NCI-H345 (cell line): ENCODE measurements around the gene IL11RA.

ENCODE experiments used
- DNase-seq: peaks from one replicate; lab custom pipeline; 2025; lab: John Stamatoyannopoulos, UW

IL11RA gene

DNA sequence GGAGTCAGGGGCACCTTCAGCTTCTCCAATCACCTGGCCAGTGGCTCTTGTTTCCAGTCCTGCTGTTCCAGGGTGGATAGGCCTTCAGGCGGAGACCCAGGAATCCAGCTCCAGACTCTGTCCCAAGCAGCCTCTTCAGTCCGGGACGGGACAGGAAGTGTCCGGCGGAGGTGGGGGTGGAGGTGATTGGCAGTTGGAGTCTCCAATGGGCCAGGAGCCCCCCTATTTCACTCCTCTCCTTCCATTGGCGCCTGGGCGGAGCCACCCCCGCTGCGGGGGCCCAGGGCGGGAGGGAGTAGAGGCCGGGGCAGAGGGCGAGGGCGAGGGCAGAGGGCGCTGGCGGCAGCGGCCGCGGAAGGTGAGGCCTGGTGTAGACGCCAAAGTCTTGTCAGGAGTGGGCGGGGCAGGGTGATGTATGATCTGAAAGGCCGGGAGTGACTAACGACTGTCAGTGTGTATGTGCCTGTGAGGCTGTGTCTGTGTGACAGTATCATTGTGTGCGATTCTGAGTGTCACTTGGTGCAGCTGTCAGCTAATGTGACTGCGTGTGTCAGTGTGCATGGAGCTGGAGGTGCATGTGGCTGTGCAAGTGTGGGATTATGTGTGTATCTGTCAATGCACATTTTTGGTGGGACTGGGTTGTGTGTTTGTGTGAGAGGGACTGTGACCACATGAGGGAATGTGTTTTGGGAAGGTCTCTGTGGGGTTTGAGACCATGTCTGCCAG, at the start of gene IL11RA:
Gene IL11RA, plus strand, starts transcription at position 310 of the 726 bp plus-strand sequence. CDS start 3,033 bp downstream, outside the sequence.
- no peak for DNase-seq

DNA sequence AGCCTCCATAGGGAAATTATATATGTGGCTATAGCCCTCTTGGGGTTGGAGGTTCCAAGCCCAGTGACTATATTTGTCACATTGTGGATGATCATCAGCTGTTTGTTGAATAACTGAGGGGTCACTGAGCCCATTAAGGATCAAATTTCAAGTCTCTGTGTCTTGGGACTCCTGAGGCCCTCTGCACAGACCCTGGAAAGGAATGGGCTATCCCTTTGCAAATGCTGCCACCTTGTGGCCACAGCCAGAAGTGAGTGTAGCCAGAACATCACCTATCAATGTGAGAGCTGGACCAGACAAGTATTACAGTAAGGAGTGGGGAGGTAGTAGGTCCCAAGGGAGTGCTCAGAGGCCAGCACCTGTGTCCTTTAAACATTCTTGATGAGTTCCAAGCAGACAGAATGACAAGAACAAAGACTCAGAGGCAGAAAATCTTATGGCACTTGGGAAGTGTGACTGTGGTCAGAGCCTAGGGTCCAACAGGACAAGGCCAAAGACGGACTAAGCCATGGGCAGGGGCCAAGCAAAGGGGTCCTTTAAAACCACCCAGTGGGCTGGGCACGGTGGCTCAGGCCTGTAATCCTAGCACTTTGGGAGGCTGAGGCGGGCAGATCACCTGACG, 48.3 kb upstream of the IL11RA start:
- peak; percentile 72 for DNase-seq

DNA sequence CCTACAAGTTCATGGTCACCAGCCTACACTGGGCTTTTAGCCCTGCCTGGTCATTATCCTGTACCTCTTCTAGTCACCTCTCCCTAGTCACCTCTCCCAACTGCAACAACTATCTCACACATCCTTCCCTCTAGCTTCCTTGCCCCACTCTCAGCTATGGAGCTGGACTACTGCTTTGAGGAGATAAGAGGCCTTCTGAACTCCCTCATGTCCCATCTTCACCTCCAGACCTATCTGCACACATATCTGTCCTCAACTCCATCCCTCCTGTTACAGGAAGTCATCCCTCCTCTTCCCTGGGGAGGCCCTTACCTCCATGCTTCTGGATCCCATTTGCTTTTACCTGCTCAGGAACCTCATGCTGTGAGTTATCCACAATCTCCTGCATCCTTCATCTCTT, 45.8 kb upstream of the IL11RA start:
- DNase-seq, result no peak

DNA sequence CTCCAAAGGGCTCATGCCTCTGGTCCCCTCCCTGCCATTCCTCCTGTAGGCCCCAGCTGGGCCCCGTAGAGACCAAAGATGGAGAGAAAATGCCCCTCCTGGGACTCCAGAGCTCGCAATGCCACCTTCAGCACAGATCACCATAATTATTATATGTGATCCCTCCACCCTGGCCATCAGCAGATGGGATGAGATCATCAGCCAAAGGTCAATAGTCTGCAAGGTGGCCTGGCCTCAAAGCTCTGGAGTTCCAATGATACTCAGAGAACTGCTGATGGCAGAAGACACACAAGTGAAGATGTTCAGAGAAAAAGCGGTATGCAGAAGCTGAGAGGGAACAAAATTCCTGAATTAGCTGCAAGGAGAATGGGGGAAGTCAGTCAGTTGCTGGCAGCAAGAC, 45.1 kb upstream of the IL11RA start:
- DNase-seq, result no peak

DNA sequence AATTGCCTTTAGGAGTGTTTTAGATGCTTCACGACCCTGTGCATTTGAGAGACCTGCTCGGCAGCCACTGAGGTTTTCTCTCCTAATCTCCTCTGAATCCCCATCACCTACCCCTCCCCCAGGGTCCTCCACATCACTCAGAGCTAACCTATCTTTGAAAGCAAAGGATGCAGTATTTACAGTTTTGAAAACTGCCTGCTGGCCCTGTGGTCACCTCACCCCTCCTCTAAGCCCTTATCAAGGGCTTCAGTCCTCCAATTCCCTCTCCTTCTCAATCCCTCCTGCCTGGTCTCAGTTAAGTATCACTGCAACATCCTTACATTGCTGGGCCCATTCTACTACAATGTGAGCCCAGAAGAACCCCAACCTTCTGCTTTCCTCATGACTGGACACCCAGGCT, 44.7 kb upstream of the IL11RA start:
- no peak for DNase-seq

DNA sequence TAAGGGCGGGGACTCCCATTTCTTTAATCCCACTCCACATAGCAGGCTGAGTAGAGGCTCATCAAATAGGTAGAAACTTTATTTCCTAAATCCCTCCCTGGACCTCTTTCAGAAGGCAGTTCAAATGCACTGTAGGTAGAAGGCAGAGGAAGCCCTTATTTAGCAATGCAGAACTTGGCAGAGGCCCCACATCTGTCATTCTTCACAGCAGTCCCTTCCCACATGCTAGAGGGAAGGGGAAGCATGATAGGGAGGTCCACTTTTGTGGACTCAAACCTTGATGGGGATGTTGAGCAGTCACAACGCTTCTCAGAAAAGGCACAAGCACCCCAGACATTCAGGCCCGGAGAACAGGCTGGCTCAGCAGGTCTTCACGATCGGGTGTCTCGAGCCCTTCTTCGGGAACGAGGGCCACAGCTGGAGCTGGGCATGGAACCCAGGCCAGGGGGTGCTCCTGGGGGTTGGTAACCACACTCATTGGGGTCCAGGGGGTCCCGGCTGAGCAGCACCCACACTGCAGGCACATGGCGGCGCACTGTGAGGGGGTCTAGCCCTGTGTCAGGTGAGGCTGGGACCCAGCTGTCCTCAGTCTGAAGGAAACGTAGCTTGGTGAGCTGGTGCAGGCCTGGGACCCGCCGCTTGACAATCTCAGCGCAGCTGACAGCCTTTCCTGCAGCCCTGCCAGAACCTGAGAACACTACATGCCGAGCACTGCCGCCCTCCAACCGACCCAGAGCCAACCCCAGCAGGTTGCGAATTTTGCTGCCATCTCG, 41.4 kb upstream of the IL11RA start:
- DNase-seq, result no peak

DNA sequence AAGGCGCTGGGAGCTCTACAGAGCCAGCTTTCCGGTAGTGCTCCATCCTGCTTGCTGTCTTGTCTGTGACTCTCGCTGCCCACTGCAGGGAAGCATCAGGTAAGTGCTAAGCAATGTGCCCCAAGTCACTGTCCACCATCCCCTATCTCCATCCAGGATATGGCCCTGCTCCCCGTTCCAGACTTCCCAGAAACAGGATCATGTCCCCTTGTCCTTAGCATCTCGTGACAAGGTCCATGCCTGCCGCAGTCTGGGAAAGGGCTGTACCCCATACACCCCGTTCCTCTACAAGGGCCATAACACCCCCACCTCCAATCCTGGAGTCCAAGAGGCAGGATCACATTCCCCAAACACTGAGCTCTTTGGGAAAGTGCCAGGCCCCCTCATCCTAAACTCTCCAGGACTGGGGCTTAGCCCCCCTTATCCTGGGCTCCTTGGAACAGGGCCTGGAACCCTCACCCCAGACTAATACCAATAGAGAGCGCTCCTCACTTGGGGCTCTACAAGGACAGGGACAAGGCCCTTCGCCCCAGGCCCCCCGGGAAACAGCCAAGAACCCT, 40.7 kb upstream of the IL11RA start:
- no peak for DNase-seq

DNA sequence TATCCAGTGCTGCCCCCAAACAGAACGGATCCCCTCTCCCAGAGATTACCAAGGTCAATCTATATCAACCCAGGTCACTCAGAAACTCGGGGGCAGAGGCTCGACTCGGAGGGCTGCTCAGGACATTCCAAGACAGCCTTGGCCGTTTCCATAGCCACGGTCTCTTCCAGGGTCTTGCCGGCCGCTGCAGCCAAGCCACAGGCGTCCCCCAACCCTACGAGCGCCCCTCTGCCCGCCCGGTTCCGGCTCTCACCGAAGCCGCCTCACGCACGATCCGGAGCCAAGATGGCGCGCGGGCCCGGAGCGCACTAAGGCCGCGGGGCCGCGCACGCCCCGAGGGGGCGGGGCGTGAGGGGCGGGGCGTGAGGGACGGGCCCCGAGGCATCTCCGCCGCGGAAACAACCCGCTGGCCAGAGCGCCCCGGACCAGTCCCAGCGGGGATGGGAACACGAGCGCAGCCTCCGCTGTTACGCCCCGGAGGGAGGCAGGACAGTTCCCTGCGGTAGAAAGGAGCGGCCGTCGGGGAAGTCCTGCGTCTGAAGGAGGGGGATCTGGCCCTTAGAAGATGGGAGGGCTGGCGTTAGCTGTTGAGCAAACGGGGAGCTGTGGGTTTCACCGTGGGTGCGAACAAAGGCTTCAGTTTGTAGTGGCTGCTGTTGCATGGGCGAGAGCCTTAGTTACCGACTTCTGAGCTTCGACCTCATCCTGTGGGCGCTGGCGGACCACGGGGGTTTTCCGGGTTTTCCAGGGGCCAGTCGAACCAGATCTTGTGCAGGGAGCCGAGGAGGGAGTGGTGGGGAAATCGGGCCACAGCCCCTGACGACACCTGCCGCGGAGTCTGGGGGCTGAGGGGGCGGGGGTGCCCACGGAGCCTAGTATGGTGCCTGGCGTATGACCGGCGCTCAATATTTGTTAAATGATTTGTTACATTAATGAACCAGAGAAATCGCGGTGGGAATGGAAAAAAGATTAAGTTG, 39.9 kb upstream of the IL11RA start, which contains the start of gene RPP25L:
Gene RPP25L, minus strand, starts transcription at position 287 of the 977 bp plus-strand sequence. CDS start 801 bp downstream, outside the sequence.
- DNase-seq, result peak; percentile 88

DNA sequence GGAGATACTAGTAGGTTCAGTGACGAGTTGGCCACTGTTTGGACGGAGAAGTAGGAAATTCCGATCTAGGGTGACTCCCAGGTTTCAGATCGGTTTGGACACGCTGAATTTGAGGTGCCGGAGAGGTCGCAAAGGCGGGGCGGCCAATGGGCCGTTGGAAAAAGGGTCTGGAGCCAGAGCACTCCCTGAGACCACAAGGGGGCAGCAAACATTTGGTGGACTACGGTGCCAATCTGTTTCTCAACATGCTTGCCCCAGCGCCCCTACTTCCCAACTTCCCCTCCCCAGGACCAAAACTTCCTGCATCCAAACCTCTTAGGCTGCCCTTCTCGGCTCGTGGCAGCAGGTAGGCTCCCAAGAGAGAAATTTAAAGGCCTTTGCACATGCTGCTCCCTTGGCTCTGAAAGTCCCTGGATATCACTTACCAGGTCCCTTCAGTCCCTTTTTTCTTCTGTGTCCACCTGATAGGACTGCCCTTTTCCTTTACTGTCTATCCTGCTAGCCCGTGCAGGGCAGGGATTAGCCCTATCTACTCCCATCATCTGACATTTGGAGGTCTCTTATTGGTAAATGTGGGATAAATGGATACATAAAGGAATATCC, 39.1 kb upstream of the IL11RA start:
- DNase-seq, result peak; percentile 82

DNA sequence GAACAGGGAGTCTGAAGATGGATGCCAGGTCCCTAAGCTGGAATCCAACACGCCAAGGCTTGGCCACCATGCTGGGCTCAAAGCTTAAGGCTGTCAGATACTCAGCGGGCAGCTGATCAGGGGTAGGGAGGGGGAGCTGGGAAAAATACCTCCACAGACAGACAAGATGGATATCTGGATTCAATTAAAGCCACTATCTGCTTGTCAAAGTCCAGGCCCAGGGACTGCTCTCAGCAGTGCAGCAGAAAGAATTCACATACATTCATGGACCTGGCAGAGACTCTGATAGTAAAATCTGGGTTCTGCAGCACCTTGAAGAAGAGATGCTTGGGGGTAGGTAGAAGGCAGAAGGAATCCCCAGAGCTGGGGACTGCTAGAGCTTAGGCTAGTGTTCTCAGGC, 36.9 kb upstream of the IL11RA start:
- no peak for DNase-seq

DNA sequence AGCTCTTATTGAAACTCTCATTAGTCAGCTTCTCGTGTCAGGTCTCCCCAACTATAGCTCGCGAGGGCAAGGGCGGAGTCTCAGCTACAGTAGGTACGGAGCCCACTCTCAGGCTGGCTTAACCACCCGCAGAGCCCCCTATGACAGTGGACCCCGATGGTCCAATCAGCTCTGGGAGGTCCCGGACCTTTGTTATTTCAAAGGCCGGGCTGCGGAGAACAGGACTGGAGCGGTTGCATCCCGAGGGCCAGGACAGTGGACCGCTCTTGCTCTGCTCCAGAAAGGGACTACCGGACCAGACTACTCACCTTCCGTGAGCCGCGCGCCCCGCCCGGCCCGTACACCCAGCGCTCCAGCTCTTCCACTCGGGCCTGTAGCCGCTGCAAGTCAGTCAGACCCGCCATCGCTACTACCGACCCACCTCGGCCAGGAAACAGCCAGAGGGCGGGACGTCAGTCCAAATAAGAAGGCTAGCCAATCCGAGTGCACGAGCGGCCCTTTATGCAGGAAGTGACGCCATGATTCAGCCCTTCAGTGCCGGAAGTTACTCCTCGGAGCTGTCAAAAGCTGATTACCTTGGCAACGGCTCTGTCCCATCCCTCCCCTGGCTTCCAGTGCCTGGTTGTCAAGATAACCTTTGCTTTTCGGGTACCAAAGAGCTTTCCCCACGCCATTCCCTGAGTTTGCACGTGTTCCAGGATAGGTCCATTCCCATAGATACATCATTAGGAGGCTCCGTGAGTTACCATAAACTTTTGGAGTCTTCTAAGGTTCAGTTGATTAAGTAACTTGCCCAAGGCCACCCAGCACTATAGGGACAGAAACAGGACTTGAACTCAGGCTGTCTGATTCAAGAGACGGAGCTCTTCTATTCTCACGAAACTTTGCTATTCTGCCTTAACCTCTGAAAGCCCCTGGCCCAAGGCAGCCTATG, 31.7 kb upstream of the IL11RA start, which contains the start of gene DCTN3:
Gene DCTN3, minus strand, starts transcription at position 435 of the 934 bp plus-strand sequence. Its CDS starts 31 bp downstream, at position 404.
- peak; percentile 98 for DNase-seq

DNA sequence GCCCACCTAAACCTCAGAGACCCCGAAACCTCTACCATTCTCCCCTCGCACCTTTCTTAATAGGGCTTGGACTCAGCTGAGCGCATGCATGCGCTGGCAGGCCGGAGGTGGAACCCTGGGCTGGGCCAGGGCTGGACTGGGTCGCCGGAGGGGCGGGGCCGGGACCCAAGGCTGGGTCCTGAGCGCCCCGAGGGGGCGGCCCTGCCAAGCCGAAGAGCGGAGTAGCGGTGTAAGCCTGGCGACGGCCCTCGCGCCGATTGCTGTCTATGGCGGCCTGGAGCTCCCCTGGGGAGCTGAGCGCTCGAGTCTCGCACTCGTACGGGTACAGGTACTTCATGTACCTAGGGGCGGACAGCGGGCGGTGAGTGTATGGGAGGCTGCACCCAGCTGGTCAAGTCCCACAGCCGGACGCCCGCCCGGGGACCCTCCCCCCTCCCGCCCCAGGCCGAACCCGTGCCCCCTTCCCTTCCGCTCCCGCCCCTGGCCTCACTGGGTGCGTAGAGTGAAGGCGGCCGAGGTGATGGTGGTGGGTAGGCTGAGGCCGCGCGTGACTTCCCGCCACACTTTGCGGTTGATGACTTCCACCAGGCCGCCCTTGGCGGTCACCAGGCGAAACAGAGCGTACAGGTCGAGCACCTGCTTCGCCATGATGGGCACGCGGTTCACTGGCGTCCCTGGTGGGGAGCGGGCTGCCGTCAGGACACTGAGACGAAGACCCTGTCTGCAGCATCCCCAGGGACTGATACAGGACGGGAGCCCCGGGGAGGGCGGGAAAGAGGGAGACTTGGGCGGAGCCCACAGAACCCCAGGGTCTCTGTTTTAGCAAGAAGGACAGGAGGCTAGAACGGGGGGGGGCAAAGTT, 28.4 kb upstream of the IL11RA start:
- DNase-seq, result no peak

DNA sequence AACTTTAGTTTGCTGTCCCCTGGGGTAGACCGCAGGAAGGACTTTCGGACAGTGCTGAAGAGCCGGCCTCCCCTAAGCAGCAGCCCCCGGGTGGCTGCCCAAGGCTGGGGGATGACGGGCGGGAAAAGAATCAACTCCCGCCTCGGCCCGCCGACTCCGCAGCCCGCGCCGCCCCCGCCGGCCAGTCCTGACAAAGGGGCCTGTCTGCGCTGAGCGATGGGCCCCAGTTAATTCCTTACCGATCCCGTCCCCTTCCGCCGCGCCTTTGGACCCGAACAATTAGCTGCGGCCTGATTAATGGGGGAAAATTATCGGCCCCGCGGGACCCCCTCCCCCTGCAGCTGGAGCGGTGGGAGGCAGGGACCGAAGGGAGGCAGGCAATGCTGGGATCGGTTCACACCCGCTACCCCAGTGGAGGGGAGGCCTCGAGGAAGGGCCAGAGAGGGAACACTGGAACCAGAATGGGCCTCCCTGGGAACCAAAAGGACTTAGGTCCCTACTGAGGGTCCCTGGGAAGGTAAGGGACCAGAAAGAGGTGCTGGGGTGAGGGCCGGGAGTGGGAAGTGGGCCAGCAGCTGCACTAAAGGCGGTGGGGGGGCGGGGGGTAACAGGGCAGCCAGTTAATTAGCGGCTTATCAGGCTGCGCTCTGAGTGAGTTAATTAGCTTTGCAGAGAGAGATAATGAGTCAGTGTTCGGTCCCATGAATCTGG, 27.4 kb upstream of the IL11RA start:
- no peak for DNase-seq

DNA sequence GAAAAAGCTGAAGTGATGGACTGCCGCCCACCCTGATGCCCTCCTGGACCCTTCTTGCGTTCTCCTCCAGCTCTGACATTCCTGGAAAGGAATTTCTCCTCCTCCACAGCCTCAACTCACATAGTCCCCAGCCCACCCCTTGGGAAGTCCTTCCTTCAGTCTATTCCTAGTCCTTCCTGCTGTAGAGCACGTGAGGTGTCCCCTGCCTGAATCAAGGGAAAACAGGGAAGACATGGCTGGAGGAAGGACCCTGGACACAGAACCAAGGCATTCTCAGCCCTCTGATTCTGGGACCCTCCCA, 26.8 kb upstream of the IL11RA start:
- no peak for DNase-seq

DNA sequence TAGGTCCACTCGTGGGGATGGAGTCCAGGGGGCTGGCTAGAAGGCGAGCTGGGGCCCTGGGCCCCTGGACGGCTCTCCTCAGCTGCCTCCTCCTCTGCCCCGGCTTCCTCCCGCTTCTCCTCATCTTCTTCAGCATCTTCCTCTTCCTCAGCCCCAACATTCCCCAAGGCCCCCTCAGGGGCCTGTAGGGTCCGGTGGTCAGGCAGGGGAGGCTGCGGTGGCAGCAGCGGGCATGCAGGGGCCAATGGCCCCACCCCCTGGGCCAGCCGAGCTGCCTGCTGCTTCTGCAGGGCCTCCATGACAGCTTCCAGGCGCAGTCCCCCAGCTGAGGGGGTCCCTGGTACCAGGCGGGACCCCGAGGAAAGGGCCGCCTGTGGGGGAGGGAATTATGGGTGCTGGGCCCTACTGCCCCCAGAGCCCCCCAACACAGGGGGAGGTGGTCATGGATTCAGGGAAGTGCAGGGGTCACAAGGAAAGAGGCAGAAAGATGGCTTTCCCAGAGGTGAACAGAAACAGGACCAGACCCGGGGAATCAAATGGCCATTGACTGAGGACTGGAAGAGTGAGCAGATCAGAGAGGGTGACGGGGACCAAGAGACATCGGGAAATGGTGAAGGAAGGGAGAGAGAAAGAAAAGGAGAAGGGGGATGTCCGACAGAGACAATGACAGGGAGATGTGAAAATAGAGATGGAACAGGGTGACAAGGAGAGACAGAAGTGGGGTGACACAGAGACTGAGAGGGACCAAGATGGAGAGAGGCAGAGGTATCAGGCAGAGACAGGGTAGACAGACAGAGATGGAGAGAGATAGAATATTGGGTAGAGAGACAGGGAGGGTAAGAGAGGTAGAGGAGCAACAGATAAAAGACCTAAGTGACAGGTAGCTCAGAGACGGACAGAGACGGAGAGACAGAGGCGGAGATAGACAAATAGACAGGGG, 24.0 kb upstream of the IL11RA start:
- DNase-seq, result no peak

DNA sequence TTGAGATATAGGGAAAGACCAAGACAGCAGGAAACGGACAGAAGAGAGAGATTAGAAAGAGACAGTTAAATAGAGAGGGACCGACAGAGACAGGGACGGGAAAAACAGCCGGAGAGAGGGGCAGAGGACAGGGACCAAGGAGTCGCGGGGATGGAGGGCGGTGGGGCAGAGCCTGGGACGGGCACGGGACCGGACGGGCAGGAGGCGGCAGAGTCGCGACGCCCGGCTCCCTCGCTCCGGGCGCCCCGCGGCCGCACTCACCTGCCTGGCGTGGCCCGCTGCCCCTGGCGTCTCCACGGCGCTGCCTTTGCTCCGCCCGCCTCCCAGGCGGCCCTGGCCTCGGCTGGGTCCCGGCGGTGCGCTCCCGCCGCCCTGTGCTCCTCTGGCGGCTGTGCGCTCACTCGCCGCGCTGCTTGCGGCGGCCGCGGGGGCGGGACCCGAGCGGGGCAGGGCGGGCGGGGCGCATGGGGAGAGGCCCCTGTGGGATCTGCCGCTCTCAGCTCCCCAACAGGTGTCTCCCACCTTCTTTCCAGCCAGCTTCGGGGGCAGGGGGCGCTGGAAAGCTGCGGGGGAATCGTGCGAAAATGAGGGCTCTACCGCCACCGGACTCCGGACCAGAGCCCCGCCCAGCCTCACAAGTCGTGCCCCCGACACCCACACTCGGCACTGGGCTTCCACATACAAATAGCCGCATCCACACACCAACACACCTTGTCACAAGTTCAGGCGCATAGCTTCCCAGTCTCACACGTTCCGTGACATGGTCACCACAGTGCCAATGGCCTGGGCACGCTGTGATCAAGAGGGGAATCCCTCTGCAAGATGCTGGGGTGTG, 23.1 kb upstream of the IL11RA start, which contains the start of gene ARID3C:
Gene ARID3C, minus strand, starts transcription at position 411 of the 835 bp plus-strand sequence. CDS start 1,052 bp downstream, outside the sequence.
- peak; percentile 40 for DNase-seq
